ENCODE results near the gene CCL1. TPM values are rescaled to one million over a fixed set of nuclear protein-coding genes. Genes with fewer than 3 reads are reported as not detected.

CCL1 gene
- total RNA-seq, 1 experiment from 2014 or later, result not detected

DNA sequence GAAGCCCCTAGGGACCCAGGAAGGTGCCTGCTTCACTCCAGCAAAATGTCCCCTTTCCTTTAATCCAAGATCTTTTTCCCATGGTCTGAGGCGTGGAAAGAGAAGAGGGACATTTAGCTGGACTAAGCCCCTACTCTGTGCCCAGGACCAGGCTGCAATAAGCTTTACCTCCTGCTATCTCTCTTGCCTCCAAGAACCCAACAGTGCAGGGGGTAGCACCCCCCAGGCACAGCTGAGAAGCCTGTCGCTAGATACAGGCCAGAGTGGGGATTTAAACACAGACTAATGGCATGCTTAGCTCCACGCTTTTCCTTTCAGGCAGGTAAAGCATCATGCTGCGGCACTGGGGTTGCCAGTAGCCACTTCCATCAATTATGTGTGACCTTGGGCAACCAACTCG lies 24.5 kb upstream of the CCL1 start:
- no peaks in the 10 kb centered on the region for H3K36me3 Mint-ChIP-seq (ENCODE audit: insufficient read depth, unreplicated experiment)
- no peak overlapping the region for H3K27ac Mint-ChIP-seq (ENCODE audit: low read depth, unreplicated experiment)
- H3K9me3 Mint-ChIP-seq (ENCODE audit: unreplicated experiment), result peaks cover 7% of the 10 kb centered on the region
- POLR2A ChIA-PET, result no interaction called here
- H3K4me1 Mint-ChIP-seq (ENCODE audit: insufficient read depth, unreplicated experiment), result no peaks in the 10 kb centered on the region
- intact Hi-C loops (cut with micrococcal nuclease), result no loop called here
- BruUV-seq (replicated peaks), result no TSS peak
- DNase-seq (ENCODE audit: unreplicated experiment), result no peak
- H3K4me3 Mint-ChIP-seq (ENCODE audit: unreplicated experiment), result no peak overlapping the region
- CTCF ChIA-PET, result interaction anchor here (1.9 kb wide), 1 partner anchor 26 kb away, joined by 8 read pairs; no protein-coding TSS in a partner anchor
- TF ChIP-seq, protein P1, sequence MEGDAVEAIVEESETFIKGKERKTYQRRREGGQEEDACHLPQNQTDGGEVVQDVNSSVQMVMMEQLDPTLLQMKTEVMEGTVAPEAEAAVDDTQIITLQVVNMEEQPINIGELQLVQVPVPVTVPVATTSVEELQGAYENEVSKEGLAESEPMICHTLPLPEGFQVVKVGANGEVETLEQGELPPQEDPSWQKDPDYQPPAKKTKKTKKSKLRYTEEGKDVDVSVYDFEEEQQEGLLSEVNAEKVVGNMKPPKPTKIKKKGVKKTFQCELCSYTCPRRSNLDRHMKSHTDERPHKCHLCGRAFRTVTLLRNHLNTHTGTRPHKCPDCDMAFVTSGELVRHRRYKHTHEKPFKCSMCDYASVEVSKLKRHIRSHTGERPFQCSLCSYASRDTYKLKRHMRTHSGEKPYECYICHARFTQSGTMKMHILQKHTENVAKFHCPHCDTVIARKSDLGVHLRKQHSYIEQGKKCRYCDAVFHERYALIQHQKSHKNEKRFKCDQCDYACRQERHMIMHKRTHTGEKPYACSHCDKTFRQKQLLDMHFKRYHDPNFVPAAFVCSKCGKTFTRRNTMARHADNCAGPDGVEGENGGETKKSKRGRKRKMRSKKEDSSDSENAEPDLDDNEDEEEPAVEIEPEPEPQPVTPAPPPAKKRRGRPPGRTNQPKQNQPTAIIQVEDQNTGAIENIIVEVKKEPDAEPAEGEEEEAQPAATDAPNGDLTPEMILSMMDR (IDR thresholded peaks at IDR 0.05; ENCODE audit: unreplicated experiment), result no peak
- peaks cover 14% of the 10 kb centered on the region for H3K27me3 Mint-ChIP-seq (ENCODE audit: insufficient read depth, unreplicated experiment)

DNA sequence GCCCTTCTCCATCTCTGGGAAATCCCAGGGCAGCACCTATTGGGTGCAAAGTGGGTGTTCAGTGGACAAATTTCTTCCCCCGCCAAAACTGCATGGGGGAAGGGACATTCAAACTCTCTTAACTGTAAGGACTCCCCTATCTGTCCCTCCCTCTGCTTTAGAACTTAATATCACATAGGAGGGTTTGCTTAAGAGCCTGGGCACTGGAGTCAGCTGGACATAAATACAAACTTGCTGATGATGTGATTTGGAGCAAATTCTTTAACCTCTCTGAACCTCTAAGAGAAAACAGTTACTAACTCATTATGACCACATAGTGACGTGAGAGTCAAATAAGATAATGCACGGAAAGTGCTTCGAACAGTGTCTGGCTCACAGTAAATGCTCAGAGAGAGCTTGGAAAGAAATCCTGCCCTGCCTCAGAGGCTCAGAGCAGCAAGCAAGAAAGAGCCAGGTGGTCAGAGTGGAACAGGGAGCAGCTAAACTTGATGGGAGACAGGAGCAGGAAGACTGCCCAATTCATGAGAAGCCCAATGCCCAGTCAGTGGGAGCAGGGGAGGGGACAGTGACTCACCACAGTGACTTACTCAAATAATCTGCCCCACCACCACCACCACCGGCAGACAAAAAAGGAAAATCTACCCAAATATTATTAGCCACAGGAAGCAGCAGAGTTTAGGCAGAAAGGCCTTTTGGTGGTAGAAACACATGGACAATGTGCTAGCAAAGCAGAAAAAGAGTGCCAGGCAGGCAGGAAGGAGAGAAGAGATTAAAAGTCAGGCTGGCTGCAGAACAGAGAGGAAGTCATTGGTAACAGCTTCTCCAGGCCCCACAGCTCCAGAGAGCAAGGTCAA lies 23.9 kb upstream of the CCL1 start:
- no peak for DNase-seq (ENCODE audit: unreplicated experiment)
- CTCF ChIA-PET, result interaction anchor here (0.7 to 1.9 kb wide), 2 partner anchors 26 to 857 kb away, joined by 3 to 8 read pairs; no protein-coding TSS in a partner anchor
- no peaks in the 10 kb centered on the region for H3K4me1 Mint-ChIP-seq (ENCODE audit: insufficient read depth, unreplicated experiment)
- intact Hi-C loops (cut with micrococcal nuclease), result no loop called here
- POLR2A ChIA-PET, result no interaction called here
- H3K27me3 Mint-ChIP-seq (ENCODE audit: insufficient read depth, unreplicated experiment), result peaks cover 14% of the 10 kb centered on the region
- TF ChIP-seq, protein P1 (IDR thresholded peaks at IDR 0.05; ENCODE audit: unreplicated experiment), result no peak
- BruUV-seq (replicated peaks), result no TSS peak
- no peak overlapping the region for H3K4me3 Mint-ChIP-seq (ENCODE audit: unreplicated experiment)
- H3K9me3 Mint-ChIP-seq (ENCODE audit: unreplicated experiment), result peaks cover 7% of the 10 kb centered on the region
- H3K27ac Mint-ChIP-seq (ENCODE audit: low read depth, unreplicated experiment), result no peak overlapping the region
- H3K36me3 Mint-ChIP-seq (ENCODE audit: insufficient read depth, unreplicated experiment), result no peaks in the 10 kb centered on the region

DNA sequence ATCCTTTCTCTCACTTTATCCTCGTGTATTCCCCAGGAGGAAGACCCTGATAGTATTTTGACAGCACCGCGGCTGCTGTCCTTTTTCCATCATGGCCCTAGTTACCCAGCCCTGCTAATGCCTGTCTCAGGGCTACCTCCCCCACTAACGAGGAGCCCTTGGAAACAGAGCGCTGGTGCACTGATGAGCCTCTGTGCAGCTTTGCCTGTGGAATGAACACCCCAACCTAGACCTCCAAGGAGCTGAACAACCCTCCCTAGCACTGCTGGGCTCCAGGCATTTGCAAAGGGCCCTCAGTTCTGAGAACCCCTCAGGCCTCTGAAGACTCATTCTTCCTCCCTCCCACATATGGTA lies 23.3 kb upstream of the CCL1 start:
- H3K36me3 Mint-ChIP-seq (ENCODE audit: insufficient read depth, unreplicated experiment), result no peaks in the 10 kb centered on the region
- CTCF ChIA-PET, result interaction anchor here (1.9 kb wide), 1 partner anchor 25 kb away, joined by 8 read pairs; no protein-coding TSS in a partner anchor
- POLR2A ChIA-PET, result no interaction called here
- no peak for DNase-seq (ENCODE audit: unreplicated experiment)
- no TSS peak for BruUV-seq (replicated peaks)
- no peak overlapping the region for H3K27ac Mint-ChIP-seq (ENCODE audit: low read depth, unreplicated experiment)
- TF ChIP-seq, protein P1 (IDR thresholded peaks at IDR 0.05; ENCODE audit: unreplicated experiment), result no peak
- no peaks in the 10 kb centered on the region for H3K4me1 Mint-ChIP-seq (ENCODE audit: insufficient read depth, unreplicated experiment)
- H3K4me3 Mint-ChIP-seq (ENCODE audit: unreplicated experiment), result no peak overlapping the region
- intact Hi-C loops (cut with micrococcal nuclease), result no loop called here
- H3K9me3 Mint-ChIP-seq (ENCODE audit: unreplicated experiment), result peaks cover 7% of the 10 kb centered on the region
- H3K27me3 Mint-ChIP-seq (ENCODE audit: insufficient read depth, unreplicated experiment), result peaks cover 14% of the 10 kb centered on the region

DNA sequence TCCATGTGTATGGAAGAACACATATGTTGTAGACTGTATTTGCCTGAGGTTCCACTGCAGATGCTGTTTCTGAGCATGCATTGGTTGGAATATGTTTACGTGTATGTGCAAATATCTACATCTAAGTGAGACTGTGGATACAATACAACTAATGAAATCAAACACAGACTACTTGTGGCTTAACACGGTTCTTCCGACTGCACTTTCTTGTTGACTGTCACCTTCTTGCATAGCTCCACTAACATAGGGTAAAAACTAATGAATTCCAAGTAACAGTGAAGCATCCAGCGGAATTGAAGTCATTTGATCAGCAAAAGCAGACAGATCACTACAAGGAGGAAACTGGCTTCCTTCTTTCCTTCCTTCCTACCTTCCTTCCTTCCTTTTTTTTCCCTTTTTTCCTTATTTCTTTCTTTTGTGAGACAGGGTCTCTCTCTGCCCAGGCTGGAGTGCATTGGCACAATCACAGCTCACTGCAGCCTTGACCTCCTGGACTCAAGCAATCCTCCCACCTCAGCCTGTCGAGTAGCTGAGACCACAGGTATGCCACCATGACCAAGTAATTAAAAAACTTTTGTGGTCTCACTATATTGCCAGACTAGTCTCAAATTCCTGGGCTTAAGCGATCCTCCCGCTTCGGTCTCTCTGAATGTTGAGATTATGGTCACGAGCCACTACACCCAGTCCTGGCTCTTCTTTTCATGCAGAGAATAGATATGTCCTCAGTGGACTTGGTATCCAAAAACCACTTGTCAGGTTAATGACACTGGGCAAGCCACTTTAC lies 22.0 kb upstream of the CCL1 start:
- DNase-seq (ENCODE audit: unreplicated experiment), result no peak
- TF ChIP-seq, protein P1 (IDR thresholded peaks at IDR 0.05; ENCODE audit: unreplicated experiment), result no peak
- ChIA-PET CTCF (interaction anchor here (1.1 kb wide), 1 partner anchor 37 kb away, joined by 4 read pairs; no protein-coding TSS in a partner anchor), POLR2A (no interaction called here)
- peaks cover 14% of the 10 kb centered on the region for H3K27me3 Mint-ChIP-seq (ENCODE audit: insufficient read depth, unreplicated experiment)
- H3K4me3 Mint-ChIP-seq (ENCODE audit: unreplicated experiment), result no peak overlapping the region
- peaks cover 7% of the 10 kb centered on the region for H3K9me3 Mint-ChIP-seq (ENCODE audit: unreplicated experiment)
- no peak overlapping the region for H3K27ac Mint-ChIP-seq (ENCODE audit: low read depth, unreplicated experiment)
- H3K36me3 Mint-ChIP-seq (ENCODE audit: insufficient read depth, unreplicated experiment), result no peaks in the 10 kb centered on the region
- intact Hi-C loops (cut with micrococcal nuclease), result no loop called here
- H3K4me1 Mint-ChIP-seq (ENCODE audit: insufficient read depth, unreplicated experiment), result no peaks in the 10 kb centered on the region
- BruUV-seq (replicated peaks), result no TSS peak

Measured in MCF 10A (cell line).